HG02642 (cell line): Measurements from ENCODE around the gene LUC7L2.
"Not testable (repeated sequence)": the region's sequence is repeated elsewhere in the genome, so short reads cannot be mapped to it uniquely, and the experiment has no call there.

Experiments
- ATAC-seq: cut with Tn5 transposase; IDR thresholded peaks from one replicate; pipeline ENCODE4 v1.9.1; 2021; ENCODE audit warnings: mild to moderate bottlenecking; ENCODE audit not compliant: unreplicated experiment, poor library complexity

LUC7L2 gene

GRCh38 chr7:139436806-139437205 is 77.1 kb downstream of the LUC7L2 start:
- no peak for ATAC-seq

DNA sequence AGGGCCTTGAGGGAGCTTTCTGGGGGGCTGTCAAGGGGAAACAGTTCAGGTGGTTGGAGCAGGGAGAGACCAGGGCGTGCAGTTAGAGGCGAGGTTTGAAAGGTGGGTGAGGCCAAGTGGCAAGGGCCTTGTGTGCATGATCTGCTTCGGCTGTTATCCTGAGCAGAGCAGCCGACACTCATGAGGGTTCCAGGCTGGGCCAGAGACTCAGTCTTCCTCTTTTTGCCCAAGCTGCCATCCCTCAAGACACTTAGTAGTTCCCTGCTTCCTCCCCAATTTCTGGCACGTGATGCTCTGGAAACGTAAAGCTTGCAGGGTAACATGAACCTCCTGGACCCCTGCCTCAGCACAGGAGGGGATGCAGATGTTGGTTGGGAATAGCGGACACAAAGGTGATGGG is 79.7 kb downstream of the LUC7L2 start:
- ATAC-seq, result no peak

GRCh38 chr7:139441961-139442360 is 82.3 kb downstream of the LUC7L2 start:
- no peak for ATAC-seq

- no peak for ATAC-seq
These were observed 86.6 kb downstream of the LUC7L2 start for GRCh38 chr7:139446051-139446890.

DNA sequence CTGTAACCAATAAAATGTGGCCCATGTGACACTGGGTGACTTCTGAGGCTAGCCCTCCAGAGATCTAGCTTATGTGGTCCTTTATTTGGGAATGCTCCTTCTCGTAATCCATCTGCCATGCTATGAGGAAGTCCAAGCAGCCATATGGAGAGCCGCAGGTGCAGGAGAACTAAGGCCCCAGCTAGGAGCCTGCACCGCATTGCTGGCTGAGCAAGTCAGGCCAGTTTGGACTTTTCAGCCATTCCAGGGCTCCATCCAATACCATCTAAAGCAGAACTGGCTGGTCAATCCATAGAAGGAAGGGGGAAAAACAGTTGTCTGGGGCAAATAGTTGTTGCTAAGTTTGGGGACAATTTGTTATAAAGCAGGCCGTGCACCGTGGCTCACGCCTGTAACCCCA is 91.2 kb downstream of the LUC7L2 start:
- no peak for ATAC-seq

DNA sequence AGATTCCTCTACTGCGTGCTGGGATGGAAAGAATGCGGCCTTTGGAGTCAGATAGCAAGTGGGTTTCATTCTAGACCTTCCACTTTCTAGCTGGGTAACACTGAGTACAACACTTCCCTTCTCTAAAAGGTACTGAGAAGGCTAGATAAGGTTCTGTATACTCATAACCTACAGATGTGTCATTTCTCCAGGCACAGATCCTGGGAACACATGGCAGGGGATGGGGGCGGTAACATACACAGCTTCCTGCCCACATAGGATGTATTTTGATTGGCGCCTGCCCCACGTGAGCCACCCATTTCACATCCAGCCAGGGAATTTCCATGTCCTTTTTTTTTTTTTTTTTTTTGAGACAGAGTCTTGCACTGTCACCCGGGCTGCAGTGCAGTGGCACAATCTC is 91.9 kb downstream of the LUC7L2 start:
- no peak for ATAC-seq

DNA sequence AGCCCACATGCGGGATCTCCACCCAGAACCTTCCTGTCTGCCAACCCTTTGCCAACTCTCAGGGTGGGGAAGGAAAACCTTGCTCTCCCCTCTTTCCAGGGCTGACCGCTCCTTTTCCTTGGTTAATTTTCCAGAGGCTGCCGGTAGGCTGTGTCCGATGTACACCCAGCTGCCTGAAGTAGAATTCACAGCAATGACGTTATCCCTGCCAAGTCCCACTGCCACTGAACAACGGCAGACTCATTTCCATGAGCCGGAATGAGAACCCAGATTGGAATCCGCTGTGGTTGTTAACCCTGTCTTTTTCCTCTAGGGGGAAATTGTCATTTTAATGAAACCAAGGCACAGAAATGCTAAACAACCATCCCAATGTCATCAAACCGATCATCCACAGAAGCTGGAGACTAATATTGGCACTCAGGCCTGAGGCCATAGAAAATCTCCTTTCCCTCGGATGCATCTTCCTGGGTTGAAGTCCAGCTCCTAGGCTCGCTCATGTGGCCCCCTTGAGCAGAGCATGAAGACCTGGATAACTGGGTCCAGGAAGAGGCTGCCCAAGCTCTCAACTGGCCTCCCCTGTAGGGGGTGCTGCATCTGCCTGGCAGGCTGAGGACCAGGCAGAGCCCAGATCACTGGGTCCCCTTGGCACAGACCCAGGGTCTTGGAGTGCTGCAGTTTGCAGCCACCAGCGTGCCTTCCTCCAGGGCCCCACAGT is 93.4 kb downstream of the LUC7L2 start:
- no peak for ATAC-seq

DNA sequence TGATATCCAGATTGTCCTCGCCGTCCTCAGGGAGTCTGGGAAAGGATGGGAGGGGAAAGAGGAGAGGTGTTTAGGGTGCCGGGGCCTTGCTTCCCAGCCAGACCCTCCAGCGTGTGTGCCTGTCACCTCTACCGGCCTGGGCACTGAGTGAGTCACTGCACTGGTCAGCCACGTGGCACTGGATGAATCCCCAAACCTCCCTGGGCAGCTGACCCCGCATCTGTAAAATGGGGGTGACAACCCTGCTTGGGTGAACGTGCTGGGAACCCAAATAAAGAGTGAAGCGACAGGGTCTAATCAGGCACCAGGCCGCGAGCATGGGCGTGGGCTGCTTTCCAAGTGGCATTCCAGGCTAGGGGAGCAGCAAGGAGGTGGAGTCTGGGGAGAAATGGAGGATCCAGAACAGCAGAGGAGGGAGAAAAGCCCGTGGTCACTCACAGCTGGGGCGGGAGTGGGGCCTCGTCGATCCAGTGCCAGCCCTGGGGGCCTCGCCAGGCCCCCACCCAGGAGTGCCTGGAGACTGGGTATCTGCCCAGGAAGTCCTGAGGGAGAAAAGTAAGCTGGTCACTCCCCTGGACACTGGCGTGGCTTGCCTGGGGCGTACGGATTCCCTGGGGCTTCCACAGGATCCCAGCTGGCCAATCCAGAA is 94.1 kb downstream of the LUC7L2 start:
- ATAC-seq, result no peak

GRCh38 chr7:139455789-139456188 is 96.1 kb downstream of the LUC7L2 start:
- ATAC-seq, result no peak

DNA sequence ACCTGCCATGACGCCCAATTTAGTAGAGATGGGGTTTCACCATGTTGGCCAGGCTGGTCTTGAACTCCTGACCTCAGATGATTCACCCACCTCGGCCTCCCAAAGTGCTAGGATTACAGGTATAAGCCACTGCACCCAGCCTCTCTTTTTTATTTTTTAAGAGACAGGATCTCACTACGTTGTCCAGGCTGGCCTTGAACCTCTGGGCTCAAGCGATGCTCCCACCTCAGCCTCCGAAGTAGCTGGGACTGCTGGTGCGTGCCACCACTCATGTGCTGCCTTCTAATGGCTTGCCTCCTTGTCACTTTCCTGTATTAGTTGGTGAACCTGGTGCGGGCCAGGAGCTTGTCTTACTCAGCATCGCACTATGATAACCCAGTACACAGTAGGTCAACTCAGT is 96.8 kb downstream of the LUC7L2 start:
- no peak for ATAC-seq

DNA sequence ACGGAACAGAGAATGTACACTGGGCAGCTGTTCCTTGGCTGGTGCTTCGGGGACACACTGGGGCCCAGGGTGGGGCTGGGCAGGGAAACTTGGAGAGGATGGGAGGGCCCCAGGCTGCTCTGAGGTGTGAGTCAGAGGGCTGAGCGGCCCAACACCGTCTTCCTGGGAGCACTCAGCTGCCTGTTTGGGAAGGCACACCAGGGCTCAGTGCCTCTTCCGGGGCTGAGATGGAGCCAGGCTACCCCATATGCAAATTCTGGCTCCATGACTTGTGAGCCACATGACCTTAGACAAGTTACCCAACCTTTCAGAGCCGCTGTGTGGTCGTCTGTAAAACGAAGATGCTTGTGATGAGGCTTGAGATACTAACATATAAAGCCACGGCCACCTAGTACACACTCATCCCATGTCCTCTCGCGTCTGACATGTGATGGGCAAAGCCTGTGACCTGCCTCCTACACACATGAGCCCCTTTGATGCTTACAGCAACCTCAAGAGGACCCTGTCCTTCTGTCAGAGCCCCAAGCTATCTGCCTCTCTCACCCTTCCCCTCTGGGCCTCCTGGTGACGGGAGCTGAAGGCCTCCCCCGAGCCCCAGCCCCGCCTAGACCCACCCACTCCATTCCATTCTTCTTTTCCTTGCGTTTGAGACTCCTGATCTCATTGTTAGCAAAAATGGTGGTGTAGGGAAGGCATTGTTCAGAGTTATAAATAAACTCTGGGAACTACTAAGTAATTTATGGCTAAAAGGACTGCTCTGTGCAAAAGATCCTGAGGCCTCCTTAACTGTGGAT is 97.7 kb downstream of the LUC7L2 start:
- no peak for ATAC-seq

DNA sequence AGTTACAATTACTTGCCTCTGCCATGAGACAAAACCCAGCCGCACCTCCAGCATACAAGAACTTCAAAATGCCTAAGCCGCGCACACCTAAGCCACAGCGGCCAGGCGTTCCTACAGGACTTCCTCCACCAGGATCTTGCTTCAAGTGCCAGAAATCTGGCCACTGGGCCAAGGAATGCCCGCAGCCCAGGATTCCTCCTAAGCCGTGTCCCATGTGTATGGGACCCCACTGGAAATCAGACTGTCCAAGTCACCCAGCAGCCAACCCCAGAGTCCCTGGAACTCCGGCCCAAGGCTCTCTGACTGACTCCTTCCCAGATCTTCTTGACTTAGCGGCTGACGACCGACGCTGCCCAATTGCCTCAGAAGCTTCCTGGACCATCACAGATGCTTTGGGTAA is 103.7 kb downstream of the LUC7L2 start:
- not testable (repeated sequence) for ATAC-seq

DNA sequence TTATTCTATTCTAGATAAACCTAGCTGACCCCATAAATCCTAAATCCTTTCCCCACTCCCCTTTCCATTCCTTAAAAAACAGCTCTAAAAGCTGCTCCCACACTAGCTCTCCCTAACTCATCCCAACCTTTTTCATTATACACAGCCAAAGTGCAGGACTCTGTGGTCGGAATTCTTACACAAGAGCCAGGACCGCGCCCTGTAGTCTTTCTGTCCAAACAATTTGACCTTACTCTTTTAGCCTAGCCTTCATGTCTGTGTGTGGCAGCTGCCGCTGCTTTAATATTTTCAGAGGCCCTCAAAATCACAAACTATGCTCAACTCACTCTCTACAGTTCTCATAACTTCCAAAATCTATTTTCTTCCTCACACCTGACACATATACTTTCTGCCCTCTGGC is 104.8 kb downstream of the LUC7L2 start:
- not testable (repeated sequence) for ATAC-seq

GRCh38 chr7:139465072-139465471 is 105.4 kb downstream of the LUC7L2 start:
- ATAC-seq, result not testable (repeated sequence)

GRCh38 chr7:139467729-139468128 is 108.0 kb downstream of the LUC7L2 start:
- not testable (repeated sequence) for ATAC-seq

GRCh38 chr7:139468281-139468680 is 108.6 kb downstream of the LUC7L2 start:
- not testable (repeated sequence) for ATAC-seq

- no peak for ATAC-seq
These were observed 112.2 kb downstream of the LUC7L2 start for GRCh38 chr7:139471740-139472353.
